GM15510 (cell line): ENCODE results near the gene ASIC2.

Source experiments
- POLR2A ChIP-seq: IDR thresholded peaks from 3 replicates; pipeline ENCODE4 v1.6.1; 2011; ENCODE audit warnings: borderline replicate concordance; ENCODE audit not compliant: insufficient read length; ENCODE audit errors: extremely low read depth

ASIC2 gene

DNA sequence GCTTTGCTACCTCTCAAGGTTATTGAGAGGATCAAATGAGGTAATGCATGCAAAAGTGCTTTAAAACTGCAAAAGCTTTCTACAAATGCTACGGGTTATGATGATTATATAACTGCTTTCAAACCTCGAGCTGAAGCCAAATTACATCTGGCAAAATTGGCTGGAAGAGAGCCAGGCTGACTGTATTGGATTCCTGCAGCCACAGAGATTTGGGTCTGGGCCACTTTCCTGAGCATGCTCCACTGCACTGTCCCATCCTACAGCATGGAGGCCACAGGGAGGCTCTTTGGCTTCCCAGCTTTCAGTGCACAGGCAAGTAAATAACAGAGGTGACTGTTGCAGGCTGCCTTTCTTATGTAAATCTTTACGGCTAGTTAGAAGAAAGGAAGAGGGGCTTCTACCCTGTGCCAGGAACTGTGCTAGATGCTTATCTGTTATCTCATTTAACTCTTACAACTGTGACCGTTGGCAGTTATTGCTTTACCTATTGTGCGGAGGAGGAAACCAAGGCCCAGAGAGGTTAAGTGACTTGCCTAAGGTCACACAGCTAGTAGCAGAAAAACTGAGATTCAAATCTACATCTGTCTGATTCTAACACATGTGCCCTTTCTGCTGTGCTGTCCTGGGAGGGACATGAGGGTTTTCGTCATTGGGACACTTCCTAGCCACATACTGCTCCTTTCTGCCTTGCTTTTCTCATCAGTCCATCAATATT lies 179.7 kb downstream of the ASIC2 start:
- no peak for TF ChIP-seq POLR2A

GRCh38 chr17:33112763-33113162 lies 180.3 kb downstream of the ASIC2 start:
- TF ChIP-seq POLR2A: no peak

DNA sequence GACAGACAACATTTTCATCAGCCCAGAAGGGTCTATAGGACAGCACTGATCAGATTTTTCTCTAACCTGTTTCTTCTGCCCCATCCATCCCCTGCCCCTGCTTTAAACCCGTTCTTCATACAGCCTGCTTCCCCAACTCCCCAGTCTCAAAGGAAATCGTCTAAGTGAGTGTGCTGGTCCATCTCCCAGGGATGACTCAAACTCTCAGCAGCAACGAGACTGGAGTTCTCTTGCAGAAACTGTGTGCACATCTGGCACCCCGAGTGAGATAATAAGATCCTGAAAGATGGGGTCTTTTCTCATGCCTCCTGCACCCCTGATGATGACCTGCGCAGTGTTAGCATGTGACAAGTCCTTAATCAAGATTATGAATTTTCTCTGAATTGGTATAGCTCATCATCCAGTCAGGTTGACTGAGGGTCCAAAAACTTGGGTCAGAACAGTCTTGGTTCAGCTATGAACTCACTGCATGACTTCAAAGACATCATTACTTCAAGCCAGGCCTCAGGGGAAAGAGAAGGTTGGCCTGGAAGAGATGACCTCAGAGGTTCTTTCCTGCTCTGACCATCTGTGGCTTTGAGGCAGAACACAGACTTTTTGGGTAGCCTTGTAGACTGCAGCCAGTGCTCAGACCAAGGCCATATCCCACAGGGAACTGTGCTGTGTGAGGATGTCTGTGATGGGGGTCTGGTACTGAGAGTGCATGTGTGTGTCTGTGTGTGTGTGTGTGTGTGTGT lies 183.6 kb downstream of the ASIC2 start:
- TF ChIP-seq POLR2A: no peak

DNA sequence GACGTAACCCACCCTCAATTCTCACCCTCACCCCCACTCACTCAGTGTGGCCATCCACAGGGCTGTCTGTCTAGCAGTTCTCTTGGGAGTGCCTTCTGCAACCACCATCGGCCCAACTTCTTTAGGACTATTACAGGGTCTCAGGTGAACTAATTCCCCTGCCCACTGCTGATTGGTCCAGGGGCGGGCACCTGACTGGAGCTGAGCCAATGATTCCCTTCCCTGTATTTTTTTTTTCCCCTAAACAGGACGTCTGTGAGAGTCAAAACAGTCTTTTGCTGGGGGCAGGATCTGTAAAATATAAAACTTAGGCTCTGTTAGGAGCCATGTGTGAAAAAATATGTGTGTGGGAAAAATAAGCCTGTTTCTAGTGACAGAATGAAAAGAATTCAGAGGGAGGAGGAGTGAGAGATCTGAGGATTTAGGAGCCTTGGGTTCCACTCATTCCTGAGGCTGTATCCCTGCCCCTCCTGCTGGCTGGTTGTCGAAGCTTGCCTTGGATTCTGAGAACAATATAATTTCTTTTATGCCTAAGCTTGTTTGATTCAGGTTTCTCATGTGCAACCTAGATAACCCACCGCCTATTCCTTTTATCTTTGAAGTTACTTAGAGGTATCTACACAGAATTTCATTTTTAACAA lies 186.4 kb downstream of the ASIC2 start:
- no peak for TF ChIP-seq POLR2A

DNA sequence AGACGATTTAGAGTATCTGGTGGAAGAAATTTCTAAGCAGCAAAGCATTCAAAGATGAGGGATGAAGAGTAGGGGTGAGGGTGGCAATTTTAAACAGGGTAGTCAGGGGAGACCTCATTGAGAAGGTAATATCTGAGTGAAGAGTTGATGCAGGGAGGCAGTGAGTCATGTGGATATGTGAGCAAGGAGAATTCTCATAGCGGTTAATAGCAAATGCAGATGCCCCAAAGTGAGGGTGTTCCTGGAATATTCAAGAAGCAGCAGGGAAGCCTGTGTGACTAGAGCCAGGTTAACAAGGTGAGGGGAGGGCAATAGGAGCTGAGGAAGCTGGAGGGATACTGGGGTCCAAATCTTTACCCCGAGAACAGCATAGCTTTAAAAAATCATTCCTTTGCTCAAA lies 187.2 kb downstream of the ASIC2 start:
- TF ChIP-seq POLR2A: no peak

GRCh38 chr17:33099906-33100305 lies 193.2 kb downstream of the ASIC2 start:
- TF ChIP-seq POLR2A: no peak

DNA sequence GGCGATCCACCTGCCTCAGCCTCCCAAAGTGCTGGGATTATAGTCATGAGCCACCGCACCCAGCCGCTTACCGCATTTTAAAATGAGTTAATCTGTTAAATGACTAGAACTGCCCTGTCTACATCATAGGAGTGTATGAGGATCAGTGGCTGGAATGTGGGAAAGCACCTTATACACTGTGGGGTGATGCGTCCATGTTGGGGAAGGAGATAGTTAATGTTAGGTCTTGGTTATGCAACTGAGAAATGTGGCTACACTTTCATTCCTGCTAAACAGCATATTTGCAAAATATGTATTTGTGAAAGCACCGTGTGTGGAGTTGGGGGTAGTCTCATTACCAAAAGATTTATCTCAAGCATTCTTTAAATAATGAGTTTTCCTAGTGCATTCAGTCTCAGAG lies 193.8 kb downstream of the ASIC2 start:
- no peak for TF ChIP-seq POLR2A

DNA sequence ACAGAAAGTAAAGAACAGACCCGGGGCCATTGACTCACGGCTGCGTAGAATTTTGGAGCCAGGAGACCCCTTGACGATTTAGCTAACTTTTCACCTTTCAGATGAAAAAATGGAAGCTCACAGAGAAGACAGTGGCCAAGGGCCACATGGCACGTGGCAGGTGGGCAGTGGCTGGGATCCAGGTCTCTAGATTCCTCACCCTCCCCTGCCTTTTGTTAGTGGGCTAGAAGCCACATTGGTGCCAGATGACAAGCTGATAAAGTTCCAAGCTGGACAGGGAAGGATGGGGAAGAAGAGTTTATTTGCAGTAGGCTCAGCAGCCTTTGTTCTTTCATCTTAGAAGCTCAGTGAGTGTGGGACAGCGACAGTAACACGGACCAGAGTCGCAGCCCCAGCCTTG lies 195.7 kb downstream of the ASIC2 start:
- no peak for TF ChIP-seq POLR2A

DNA sequence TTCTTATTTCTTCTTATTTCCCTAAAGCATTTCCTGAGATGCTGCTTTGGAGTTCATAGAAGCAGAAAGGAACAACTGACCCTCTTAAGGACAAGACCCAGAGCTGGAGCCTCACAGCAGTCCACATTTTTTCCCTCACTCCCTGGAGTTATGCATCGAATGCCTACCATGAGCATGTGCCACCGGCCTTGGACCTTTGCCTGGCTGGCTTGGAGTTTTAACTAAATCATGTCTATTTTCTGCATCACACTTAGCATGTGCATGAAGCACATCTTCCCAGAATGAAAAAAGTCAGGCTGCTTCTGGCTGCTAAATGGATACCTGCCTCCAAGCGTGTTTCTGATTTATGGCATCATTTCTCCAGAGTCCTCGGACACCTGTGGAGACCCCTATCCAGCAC lies 196.9 kb downstream of the ASIC2 start:
- TF ChIP-seq POLR2A: no peak

GRCh38 chr17:33091271-33091670 lies 201.8 kb downstream of the ASIC2 start:
- TF ChIP-seq POLR2A: no peak

GRCh38 chr17:33090806-33091205 lies 202.3 kb downstream of the ASIC2 start:
- TF ChIP-seq POLR2A: no peak

DNA sequence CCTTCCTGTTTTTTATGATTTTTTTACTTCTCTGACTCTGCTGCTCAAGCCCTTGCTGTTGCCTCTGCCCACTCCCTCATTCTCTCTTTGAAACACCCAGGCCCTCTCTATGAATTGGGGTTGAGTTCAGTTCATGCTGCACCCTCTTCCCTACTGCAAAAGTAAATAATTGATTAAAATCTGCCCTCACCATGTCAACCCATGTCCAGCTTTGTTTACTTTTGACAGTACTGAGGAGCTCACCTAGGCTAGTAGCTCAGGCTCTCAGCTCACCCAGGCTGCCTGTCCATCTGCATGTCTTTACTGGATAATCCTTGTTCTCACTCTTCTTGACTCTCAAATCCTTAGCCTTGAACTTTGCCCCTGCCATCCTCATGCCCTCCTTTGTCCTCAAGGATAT lies 206.2 kb downstream of the ASIC2 start:
- no peak for TF ChIP-seq POLR2A

GRCh38 chr17:33086041-33086440 lies 207.1 kb downstream of the ASIC2 start:
- TF ChIP-seq POLR2A: no peak

- TF ChIP-seq POLR2A: no peak
These were observed 207.8 kb downstream of the ASIC2 start for GRCh38 chr17:33085256-33085655.

GRCh38 chr17:33084755-33085154 lies 208.3 kb downstream of the ASIC2 start:
- TF ChIP-seq POLR2A: no peak
